Hepatocyte (in vitro differentiated cells): ENCODE data around the gene TBC1D7. TPM values are rescaled to one million over a fixed set of nuclear protein-coding genes. Genes with fewer than 3 reads are reported as not detected.

Experiments
- DNase-seq: peaks from one replicate; pipeline ENCODE4 v3.0.0-alpha.2; 2016; ENCODE audit warnings: low spot score
- H2AFZ ChIP-seq: fragments of 200-600 bp; sonication (generic); 2 replicates; pipeline ENCODE4 v1.6.0; 2016; ENCODE audit warnings: antibody characterized with exemption, mild to moderate bottlenecking
- H3K27ac ChIP-seq: fragments of 200-600 bp; sonication (generic); 2 replicates; pipeline ENCODE4 v1.5.1; 2016; ENCODE audit warnings: mild to moderate bottlenecking
- H3K27me3 ChIP-seq: fragments of 200-600 bp; sonication (generic); 2 replicates; pipeline ENCODE4 v1.6.1; 2016
- H3K36me3 ChIP-seq: fragments of 200-600 bp; sonication (generic); replicated peaks from 2 replicates; pipeline ENCODE4 v1.5.1; 2016; ENCODE audit warnings: low read depth; ENCODE audit not compliant: insufficient read depth
- H3K4me1 ChIP-seq: fragments of 200-600 bp; sonication (generic); 2 replicates; pipeline ENCODE4 v1.5.1; 2016; ENCODE audit warnings: mild to moderate bottlenecking, moderate library complexity; ENCODE audit not compliant: insufficient read depth
- H3K4me2 ChIP-seq: fragments of 200-600 bp; sonication (generic); 2 replicates; pipeline ENCODE4 v1.6.0; 2016
- H3K4me3 ChIP-seq: fragments of 200-600 bp; sonication (generic); 2 replicates; pipeline ENCODE4 v1.5.1; 2016; ENCODE audit warnings: mild to moderate bottlenecking
- H3K79me2 ChIP-seq: fragments of 200-600 bp; sonication (generic); 2 replicates; pipeline ENCODE4 v1.6.0; 2017; ENCODE audit warnings: mild to moderate bottlenecking
- H3K9me2 ChIP-seq: fragments of 200-600 bp; sonication (generic); replicated peaks from 2 replicates; pipeline ENCODE4 v1.6.0; 2017; ENCODE audit warnings: mild to moderate bottlenecking; ENCODE audit not compliant: insufficient read depth
- H3K9me3 ChIP-seq: fragments of 200-600 bp; sonication (generic); 2 replicates; pipeline ENCODE4 v1.5.1; 2016; ENCODE audit warnings: low read depth, mild to moderate bottlenecking
- H4K20me1 ChIP-seq: fragments of 200-600 bp; sonication (generic); 2 replicates; pipeline ENCODE4 v1.6.0; 2016; ENCODE audit warnings: mild to moderate bottlenecking; ENCODE audit not compliant: insufficient read depth, poor library complexity, severe bottlenecking
- CTCF ChIP-seq: fragments of 200-600 bp; sonication (generic); IDR thresholded peaks from 2 replicates; pipeline ENCODE4 v1.5.1; 2016; ENCODE audit warnings: antibody characterized with exemption, mild to moderate bottlenecking; ENCODE audit not compliant: poor library complexity
- EZH2 ChIP-seq: fragments of 200-600 bp; sonication (generic); IDR thresholded peaks from 2 replicates; pipeline ENCODE4 v1.6.1; 2016; ENCODE audit warnings: antibody characterized with exemption, mild to moderate bottlenecking, borderline replicate concordance
- EZH2phosphoT487 ChIP-seq: fragments of 200-600 bp; sonication (generic); IDR thresholded peaks from one replicate; pipeline ENCODE4 v1.6.1; 2018; ENCODE audit warnings: antibody characterized with exemption, mild to moderate bottlenecking, low read depth, moderate library complexity; ENCODE audit not compliant: unreplicated experiment, severe bottlenecking
- WGBS: methylation state at CpG from one replicate; pipeline ENCODE4 v1.1.6; 2016; ENCODE audit warnings: low lambda C conversion rate; ENCODE audit errors: missing lambda C conversion rate; 5-methylcytosine and 5-hydroxymethylcytosine counted together
- polyA plus RNA-seq: library from polyadenylated mRNA; unstranded; fragments of >200 nt; fragmentation: Nextera tagmentation; extraction: Ambion mirVana; gene quantifications from 2 replicates; pipeline ENCODE4 v1.2.1, GENCODE V29; 2016
- total RNA-seq: library from RNA; depleted of rRNA; stranded (reverse); fragments of >200 nt; gene quantifications from 2 replicates; pipeline ENCODE4 v1.2.3, GENCODE V29; 2014

TBC1D7 gene
- total and polyA plus RNA-seq, 2 experiments from 2014 or later = 15.5 to 28.3 TPM

GRCh38 chr6:13296536-13296997 is 31.8 kb downstream of the TBC1D7 start:
- Histone ChIP-seq H3K27ac (no peak overlapping the region), H3K4me1 (no peaks in the 10 kb centered on the region), H3K36me3 (no peaks in the 10 kb centered on the region), H3K79me2 (no peaks in the 10 kb centered on the region), H3K9me2 (no peaks in the 10 kb centered on the region), H3K9me3 (no peaks in the 10 kb centered on the region), H4K20me1 (no peaks in the 10 kb centered on the region), H3K4me3 (no peak overlapping the region), H3K4me2 (no peak overlapping the region), H2AFZ (no peak overlapping the region), H3K27me3 (no peaks in the 10 kb centered on the region)
- no peak for DNase-seq
- TF ChIP-seq EZH2phosphoT487 = no peak
- no peak for TF ChIP-seq EZH2
- TF ChIP-seq CTCF = no peak
- 90% methylated on average over 9 of the region's 9 CpGs for WGBS

GRCh38 chr6:13295576-13295975 is 32.8 kb downstream of the TBC1D7 start:
- H2AFZ ChIP-seq = no peak overlapping the region
- H3K9me2 ChIP-seq = no peaks in the 10 kb centered on the region
- no peak overlapping the region for H3K27ac ChIP-seq
- H3K4me1 ChIP-seq = no peaks in the 10 kb centered on the region
- no peaks in the 10 kb centered on the region for H4K20me1 ChIP-seq
- no peaks in the 10 kb centered on the region for H3K27me3 ChIP-seq
- H3K36me3 ChIP-seq = no peaks in the 10 kb centered on the region
- TF ChIP-seq EZH2phosphoT487 (no peak), CTCF (no peak), EZH2 (no peak)
- no peaks in the 10 kb centered on the region for H3K79me2 ChIP-seq
- H3K9me3 ChIP-seq = no peaks in the 10 kb centered on the region
- WGBS = 96% methylated on average over 11 of the region's 11 CpGs
- no peak for DNase-seq
- H3K4me3 ChIP-seq = no peak overlapping the region
- no peak overlapping the region for H3K4me2 ChIP-seq

GRCh38 chr6:13294499-13295069 is 33.8 kb downstream of the TBC1D7 start:
- TF ChIP-seq CTCF = no peak
- no peak for TF ChIP-seq EZH2phosphoT487
- no peak for TF ChIP-seq EZH2
- Histone ChIP-seq H3K4me1 (peaks cover under 1% of the 10 kb centered on the region), H2AFZ (no peak overlapping the region), H3K9me2 (no peaks in the 10 kb centered on the region), H4K20me1 (no peaks in the 10 kb centered on the region), H3K27ac (no peak overlapping the region), H3K27me3 (no peaks in the 10 kb centered on the region), H3K9me3 (no peaks in the 10 kb centered on the region), H3K4me2 (no peak overlapping the region), H3K79me2 (no peaks in the 10 kb centered on the region), H3K4me3 (no peak overlapping the region), H3K36me3 (no peaks in the 10 kb centered on the region)
- 87% methylated on average over 13 of the region's 13 CpGs for WGBS
- DNase-seq = no peak

- DNase-seq = no peak
- Histone ChIP-seq H3K27ac (no peak overlapping the region), H3K9me3 (no peaks in the 10 kb centered on the region), H3K27me3 (no peaks in the 10 kb centered on the region), H3K4me1 (peaks cover 8% of the 10 kb centered on the region), H3K79me2 (no peaks in the 10 kb centered on the region), H2AFZ (no peak overlapping the region), H3K36me3 (no peaks in the 10 kb centered on the region), H3K9me2 (no peaks in the 10 kb centered on the region), H4K20me1 (no peaks in the 10 kb centered on the region), H3K4me3 (no peak overlapping the region), H3K4me2 (no peak overlapping the region)
- no peak for TF ChIP-seq EZH2
- TF ChIP-seq EZH2phosphoT487 = no peak
- no peak for TF ChIP-seq CTCF
- 89% methylated on average over 9 of the region's 9 CpGs for WGBS
These were observed 35.6 kb downstream of the TBC1D7 start for GRCh38 chr6:13292774-13293173.
